Measurements from ENCODE around the gene OSBPL7. TPM values are rescaled to one million over a fixed set of nuclear protein-coding genes. Genes with fewer than 3 reads are reported as not detected.

The OSBPL7 gene
- total RNA-seq, 1 donor from 2014 or later = 21.4 TPM

GRCh38 chr17:47808036-47808829 lies 13.4 kb downstream of the OSBPL7 start:
- FAIRE-seq = no peak
- H3K36me3 Mint-ChIP-seq (ENCODE audit: low read depth, unreplicated experiment) = peaks cover 31% of the 10 kb centered on the region

DNA sequence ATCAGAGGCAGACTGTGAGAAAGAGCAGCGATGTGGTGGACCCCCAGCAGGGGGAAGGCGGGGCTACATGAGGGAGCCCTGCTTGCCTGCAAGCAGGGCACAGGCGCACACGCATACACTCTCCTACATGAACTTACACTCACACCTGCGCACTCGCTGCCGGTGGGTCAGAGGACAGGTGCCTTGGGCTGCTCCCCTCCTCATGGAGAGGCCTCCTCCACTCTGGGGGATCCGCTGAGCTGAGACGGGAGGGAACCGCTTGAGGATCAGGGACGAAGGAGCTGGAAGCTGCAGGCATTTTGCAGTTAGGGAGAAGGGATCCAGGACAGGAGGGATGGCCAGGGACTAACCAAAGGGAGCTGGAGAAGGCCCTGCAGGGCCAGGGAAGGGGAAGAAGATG lies 14.2 kb downstream of the OSBPL7 start:
- Mint-ChIP-seq H3K27ac (ENCODE audit: unreplicated experiment) (peak overlapping the region; percentile 26), H3K4me1 (ENCODE audit: low read depth, unreplicated experiment) (peaks cover 26% of the 10 kb centered on the region), H3K36me3 (ENCODE audit: low read depth, unreplicated experiment) (peaks cover 27% of the 10 kb centered on the region), H3K9me3 (ENCODE audit: unreplicated experiment) (no peaks in the 10 kb centered on the region), H3K27me3 (ENCODE audit: low read depth, unreplicated experiment) (peaks cover 19% of the 10 kb centered on the region), H3K4me3 (ENCODE audit: unreplicated experiment) (no peak overlapping the region)
- peaks cover 12% of the 10 kb centered on the region for H3K4me1 ChIP-seq (ENCODE audit: insufficient read depth, low read length)
- no peaks in the 10 kb centered on the region for H3K9me3 ChIP-seq (ENCODE audit: insufficient read depth, low read depth, low read length)
- no peak overlapping the region for H3K4me3 ChIP-seq (ENCODE audit: insufficient read depth, low read depth, low read length)
- H3K79me2 ChIP-seq (ENCODE audit: insufficient read depth, low read length) = no peaks in the 10 kb centered on the region
- H3K27ac ChIP-seq (ENCODE audit: low read depth, low read length) = no peak overlapping the region
- FAIRE-seq (no peak), DNase-seq (ENCODE audit: low read depth) (no peak)
- H2AFZ ChIP-seq (ENCODE audit: low read depth, low read length) = no peak overlapping the region
- TF ChIP-seq CTCF (IDR thresholded peaks at IDR 0.05; ENCODE audit: insufficient read depth, low read depth, low read length) = no peak
- TF ChIP-seq EZH2 (IDR thresholded peaks at IDR 0.05; ENCODE audit: insufficient read depth, low read length) = no peak
- H3K4me2 ChIP-seq (ENCODE audit: low read length) = no peak overlapping the region
- peaks cover 55% of the 10 kb centered on the region for H4K20me1 ChIP-seq (ENCODE audit: insufficient read depth, low read length)
- peaks cover 15% of the 10 kb centered on the region for H3K27me3 ChIP-seq (ENCODE audit: insufficient read depth, low read length)
- no peak overlapping the region for H3K9ac ChIP-seq (ENCODE audit: low read length)
- H3K36me3 ChIP-seq (ENCODE audit: insufficient read depth, low read length) = peaks cover 5% of the 10 kb centered on the region

More at GRCh38 chr17:47808036-47808829, 13.4 kb downstream of the OSBPL7 start:
- Histone ChIP-seq H3K9ac (ENCODE audit: low read length) (no peak overlapping the region), H3K4me1 (ENCODE audit: insufficient read depth, low read length) (peaks cover 12% of the 10 kb centered on the region), H3K79me2 (ENCODE audit: insufficient read depth, low read length) (no peaks in the 10 kb centered on the region), H3K4me3 (ENCODE audit: insufficient read depth, low read depth, low read length) (no peak overlapping the region), H4K20me1 (ENCODE audit: insufficient read depth, low read length) (peaks cover 61% of the 10 kb centered on the region), H3K27me3 (ENCODE audit: insufficient read depth, low read length) (peaks cover 10% of the 10 kb centered on the region), H3K9me3 (ENCODE audit: insufficient read depth, low read depth, low read length) (no peaks in the 10 kb centered on the region), H2AFZ (ENCODE audit: low read depth, low read length) (no peak overlapping the region), H3K4me2 (ENCODE audit: low read length) (no peak overlapping the region), H3K36me3 (ENCODE audit: insufficient read depth, low read length) (peaks cover 5% of the 10 kb centered on the region), H3K27ac (ENCODE audit: low read depth, low read length) (no peak overlapping the region)
- H3K4me1 Mint-ChIP-seq (ENCODE audit: low read depth, unreplicated experiment) = peaks cover 29% of the 10 kb centered on the region
- peaks cover 13% of the 10 kb centered on the region for H3K27me3 Mint-ChIP-seq (ENCODE audit: low read depth, unreplicated experiment)
- TF ChIP-seq EZH2 (IDR thresholded peaks at IDR 0.05; ENCODE audit: insufficient read depth, low read length) = no peak
- no peak for TF ChIP-seq CTCF (IDR thresholded peaks at IDR 0.05; ENCODE audit: insufficient read depth, low read depth, low read length)
- H3K27ac Mint-ChIP-seq (ENCODE audit: unreplicated experiment) = peak overlapping the region; percentile 26
- H3K4me3 Mint-ChIP-seq (ENCODE audit: unreplicated experiment) = no peak overlapping the region
- DNase-seq (ENCODE audit: low read depth) = no peak
- no peaks in the 10 kb centered on the region for H3K9me3 Mint-ChIP-seq (ENCODE audit: unreplicated experiment)

DNA sequence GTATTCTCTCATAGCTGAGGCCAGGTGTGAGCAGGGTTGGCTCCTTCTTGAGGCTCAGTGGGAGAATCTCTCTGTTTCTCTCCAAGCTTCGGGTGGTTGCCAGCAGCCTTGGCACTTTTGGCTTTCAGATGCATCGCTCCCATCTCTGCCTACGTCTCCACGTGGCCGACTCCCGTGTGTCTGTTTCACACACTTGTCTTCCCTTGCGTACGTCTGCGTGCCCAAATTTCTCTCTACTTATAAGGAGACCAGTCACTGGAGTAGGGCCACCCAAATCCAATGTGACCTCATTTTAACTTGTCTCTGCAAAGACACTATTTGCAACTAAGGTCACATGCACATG lies 14.7 kb downstream of the OSBPL7 start:
- no peak overlapping the region for H2AFZ ChIP-seq (ENCODE audit: low read depth, low read length)
- TF ChIP-seq CTCF (IDR thresholded peaks at IDR 0.05; ENCODE audit: insufficient read depth, low read depth, low read length) = no peak
- no peak for TF ChIP-seq EZH2 (IDR thresholded peaks at IDR 0.05; ENCODE audit: insufficient read depth, low read length)
- Mint-ChIP-seq H3K36me3 (ENCODE audit: low read depth, unreplicated experiment) (peaks cover 25% of the 10 kb centered on the region), H3K27me3 (ENCODE audit: low read depth, unreplicated experiment) (peaks cover 25% of the 10 kb centered on the region), H3K4me3 (ENCODE audit: unreplicated experiment) (no peak overlapping the region), H3K9me3 (ENCODE audit: unreplicated experiment) (no peaks in the 10 kb centered on the region), H3K4me1 (ENCODE audit: low read depth, unreplicated experiment) (peaks cover 24% of the 10 kb centered on the region), H3K27ac (ENCODE audit: unreplicated experiment) (no peak overlapping the region)
- H4K20me1 ChIP-seq (ENCODE audit: insufficient read depth, low read length) = peaks cover 49% of the 10 kb centered on the region
- peaks cover 12% of the 10 kb centered on the region for H3K4me1 ChIP-seq (ENCODE audit: insufficient read depth, low read length)
- peaks cover 20% of the 10 kb centered on the region for H3K27me3 ChIP-seq (ENCODE audit: insufficient read depth, low read length)
- H3K9ac ChIP-seq (ENCODE audit: low read length) = no peak overlapping the region
- no peaks in the 10 kb centered on the region for H3K9me3 ChIP-seq (ENCODE audit: insufficient read depth, low read depth, low read length)
- FAIRE-seq (no peak), DNase-seq (ENCODE audit: low read depth) (no peak)
- peaks cover 5% of the 10 kb centered on the region for H3K36me3 ChIP-seq (ENCODE audit: insufficient read depth, low read length)
- H3K27ac ChIP-seq (ENCODE audit: low read depth, low read length) = no peak overlapping the region
- no peak overlapping the region for H3K4me3 ChIP-seq (ENCODE audit: insufficient read depth, low read depth, low read length)
- no peaks in the 10 kb centered on the region for H3K79me2 ChIP-seq (ENCODE audit: insufficient read depth, low read length)
- no peak overlapping the region for H3K4me2 ChIP-seq (ENCODE audit: low read length)

All from astrocyte (in vitro differentiated cells and primary cell).